Hepatic stellate cell (primary cell): Measurements from ENCODE around the gene NTHL1.

Experiments used
- DNase-seq: peaks from one replicate; pipeline ENCODE4 v3.0.0; 2011; ENCODE audit warnings: low spot score

NTHL1 gene

GRCh38 chr16:2063861-2064260, 16.2 kb upstream of the NTHL1 start:
- DNase-seq: no peak

- DNase-seq: no peak
These were observed 15.2 kb upstream of the NTHL1 start for GRCh38 chr16:2062801-2063200.

GRCh38 chr16:2061526-2061925, 13.9 kb upstream of the NTHL1 start:
- no peak for DNase-seq

GRCh38 chr16:2061023-2061422, 13.4 kb upstream of the NTHL1 start:
- DNase-seq: no peak

- DNase-seq: no peak
These were observed 12.7 kb upstream of the NTHL1 start for GRCh38 chr16:2060346-2060745.

- DNase-seq: no peak
These were observed 11.2 kb upstream of the NTHL1 start for GRCh38 chr16:2058872-2059271.

GRCh38 chr16:2058420-2058819, 10.8 kb upstream of the NTHL1 start:
- DNase-seq: no peak

GRCh38 chr16:2057438-2057837, 9.8 kb upstream of the NTHL1 start:
- DNase-seq: no peak

- DNase-seq: no peak
These were observed 9.2 kb upstream of the NTHL1 start for GRCh38 chr16:2056681-2057407.

- DNase-seq: no peak
These were observed 8.4 kb upstream of the NTHL1 start for GRCh38 chr16:2056077-2056476.

- no peak for DNase-seq
These were observed 7.1 kb upstream of the NTHL1 start for GRCh38 chr16:2054543-2055245.

GRCh38 chr16:2053897-2054296, 6.3 kb upstream of the NTHL1 start:
- DNase-seq: no peak

GRCh38 chr16:2053211-2053610, 5.6 kb upstream of the NTHL1 start:
- no peak for DNase-seq

GRCh38 chr16:2048116-2048543, 496 bp upstream of the NTHL1 start:
- no peak for DNase-seq

GRCh38 chr16:2046893-2047329, 723 bp downstream of the NTHL1 start:
- DNase-seq: no peak

GRCh38 chr16:2045965-2046892, 1.4 kb downstream of the NTHL1 start:
- DNase-seq: no peak

GRCh38 chr16:2044541-2044940, 3.1 kb downstream of the NTHL1 start:
- no peak for DNase-seq

- DNase-seq: no peak
These were observed 3.8 kb downstream of the NTHL1 start for GRCh38 chr16:2043667-2044451.

GRCh38 chr16:2042986-2043666, 4.5 kb downstream of the NTHL1 start:
- no peak for DNase-seq

- no peak for DNase-seq
These were observed 5.3 kb downstream of the NTHL1 start for GRCh38 chr16:2042171-2042985.
